WTC11 (cell line): ENCODE results near the gene DAPK1. TPM values are rescaled to one million over a fixed set of nuclear protein-coding genes. Genes with fewer than 3 reads are reported as not detected.

Experiments
- ESRRA ChIP-seq: sonication (generic); formaldehyde crosslinking; IDR thresholded peaks from 2 replicates; pipeline ENCODE4 v1.8.1; 2022; ENCODE audit warnings: mild to moderate bottlenecking, missing genetic modification reagents, borderline replicate concordance
- ETV6 ChIP-seq: sonication (generic); formaldehyde crosslinking; IDR thresholded peaks from 2 replicates; pipeline ENCODE4 v1.8.1; 2022; ENCODE audit warnings: mild to moderate bottlenecking, missing genetic modification reagents
- FOXP1 ChIP-seq: sonication (generic); formaldehyde crosslinking; IDR thresholded peaks from 2 replicates; pipeline ENCODE4 v1.8.0; 2022; ENCODE audit warnings: missing genetic modification reagents, mild to moderate bottlenecking, moderate library complexity, borderline replicate concordance
- GRHL2 ChIP-seq: fragments of 250-450 bp; sonication (Bioruptor Pico); IDR thresholded peaks from 2 replicates; pipeline ENCODE4 v1.8.0; 2022; ENCODE audit warnings: mild to moderate bottlenecking, moderate library complexity; ENCODE audit not compliant: insufficient replicate concordance, severe bottlenecking
- GTF2I ChIP-seq: fragments of 250-450 bp; sonication (Bioruptor Pico); conservative IDR thresholded peaks from 2 replicates; pipeline ENCODE4 v1.4.0; 2021; ENCODE audit warnings: mild to moderate bottlenecking
- HMGA2 ChIP-seq: fragments of 250-450 bp; sonication (Bioruptor Pico); IDR thresholded peaks from 2 replicates; pipeline ENCODE4 v1.4.0; 2021; ENCODE audit warnings: mild to moderate bottlenecking, moderate library complexity
- JAZF1 ChIP-seq: fragments of 250-450 bp; sonication (Bioruptor Pico); IDR thresholded peaks from 2 replicates; pipeline ENCODE4 v1.9.0; 2021; ENCODE audit warnings: moderate library complexity, mild to moderate bottlenecking, inconsistent platforms
- JUN ChIP-seq: sonication (generic); formaldehyde crosslinking; IDR thresholded peaks from 2 replicates; pipeline ENCODE4 v1.8.0; 2023; ENCODE audit warnings: mild to moderate bottlenecking, missing genetic modification reagents
- NFATC4 ChIP-seq: fragments of 250-450 bp; sonication (Bioruptor Pico); IDR thresholded peaks from 2 replicates; pipeline ENCODE4 v1.9.0; 2021; ENCODE audit warnings: mild to moderate bottlenecking
- NFYB ChIP-seq: sonication (generic); formaldehyde crosslinking; conservative IDR thresholded peaks from 2 replicates; pipeline ENCODE4 v1.8.0; 2022; ENCODE audit warnings: low read depth, missing genetic modification reagents
- NR3C1 ChIP-seq: sonication (generic); formaldehyde crosslinking; conservative IDR thresholded peaks from 2 replicates; pipeline ENCODE4 v1.8.1; 2023; ENCODE audit warnings: low read depth, mild to moderate bottlenecking, missing genetic modification reagents
- RORB ChIP-seq: fragments of 250-450 bp; sonication (Bioruptor Pico); IDR thresholded peaks from 2 replicates; pipeline ENCODE4 v1.9.0; 2021; ENCODE audit warnings: mild to moderate bottlenecking
- SMAD3 ChIP-seq: sonication (generic); formaldehyde crosslinking; IDR thresholded peaks from 2 replicates; pipeline ENCODE4 v1.8.0; 2022; ENCODE audit warnings: missing genetic modification reagents, mild to moderate bottlenecking, borderline replicate concordance
- SMAD4 ChIP-seq: sonication (generic); formaldehyde crosslinking; IDR thresholded peaks from 2 replicates; pipeline ENCODE4 v1.8.0; 2022; ENCODE audit warnings: mild to moderate bottlenecking, missing genetic modification reagents
- SP1 ChIP-seq: sonication (generic); formaldehyde crosslinking; conservative IDR thresholded peaks from 2 replicates; pipeline ENCODE4 v1.8.1; 2022; ENCODE audit warnings: missing genetic modification reagents
- TEAD4 ChIP-seq: sonication (generic); formaldehyde crosslinking; IDR thresholded peaks from 2 replicates; pipeline ENCODE4 v1.8.0; 2022; ENCODE audit warnings: mild to moderate bottlenecking, missing genetic modification reagents
- ZBTB21 ChIP-seq: sonication (generic); formaldehyde crosslinking; IDR thresholded peaks from 2 replicates; pipeline ENCODE4 v1.8.1; 2023; ENCODE audit warnings: mild to moderate bottlenecking, missing genetic modification reagents, borderline replicate concordance
- ZNF121 ChIP-seq: sonication (generic); formaldehyde crosslinking; IDR thresholded peaks from 2 replicates; pipeline ENCODE4 v1.8.0; 2023; ENCODE audit warnings: missing genetic modification reagents
- ZNF425 ChIP-seq: fragments of 250-450 bp; sonication (Bioruptor Pico); conservative IDR thresholded peaks from 2 replicates; pipeline ENCODE4 v1.9.0; 2021; ENCODE audit warnings: mild to moderate bottlenecking
- ZNF671 ChIP-seq: fragments of 250-450 bp; sonication (Bioruptor Pico); IDR thresholded peaks from 2 replicates; pipeline ENCODE4 v1.8.0; 2021; ENCODE audit warnings: mild to moderate bottlenecking
- total RNA-seq: library from RNA; stranded (reverse); gene quantifications from 3 replicates; pipeline ENCODE4 v1.2.3, GENCODE V29; 2021
- TF ChIP-seq, protein P1 (sequence below): sonication (generic); formaldehyde crosslinking; IDR thresholded peaks from 2 replicates; pipeline ENCODE4 v1.8.1; 2023; ENCODE audit warnings: mild to moderate bottlenecking, missing genetic modification reagents
- TF ChIP-seq, protein P2 (sequence below): fragments of 200-600 bp; IDR thresholded peaks from 2 replicates; pipeline ENCODE4 v1.8.0; 2022; ENCODE audit warnings: antibody characterized with exemption
- TF ChIP-seq, protein P3 (sequence below): sonication (generic); formaldehyde crosslinking; IDR thresholded peaks from 2 replicates; pipeline ENCODE4 v1.8.1; 2023; ENCODE audit warnings: mild to moderate bottlenecking, missing genetic modification reagents, borderline replicate concordance
- TF ChIP-seq, protein P4 (sequence below): sonication (generic); formaldehyde crosslinking; IDR thresholded peaks from 2 replicates; pipeline ENCODE4 v1.8.1; 2023; ENCODE audit warnings: mild to moderate bottlenecking, moderate library complexity, missing genetic modification reagents
- TF ChIP-seq, protein P5 (sequence below): sonication (generic); formaldehyde crosslinking; IDR thresholded peaks from 2 replicates; pipeline ENCODE4 v1.8.1; 2022; ENCODE audit warnings: mild to moderate bottlenecking, moderate library complexity, missing genetic modification reagents
- TF ChIP-seq, protein P6 (sequence below): fragments of 250-450 bp; sonication (Bioruptor Pico); IDR thresholded peaks from 2 replicates; pipeline ENCODE4 v1.9.0; 2021; ENCODE audit warnings: mild to moderate bottlenecking

Gene DAPK1
- total RNA-seq, 1 experiment from 2014 or later = 129 TPM

GRCh38 chr9:87497604-87498045 is at the start of gene DAPK1 (continued):
- TF ChIP-seq TEAD4 (no peak), ZNF121 (CRISPR knock-in tag) (no peak), RORB (no peak), JAZF1 (CRISPR knock-in tag) (no peak), HMGA2 (CRISPR knock-in tag) (no peak), ZBTB21 (no peak), ESRRA (CRISPR knock-in tag) (peak; percentile 39; the same call in 1 of the 2 replicates), NFYB (CRISPR knock-in tag) (no peak), JUN (0 out of 2 replicates have a peak, but pooled peaks have one; percentile 23), SMAD4 (CRISPR knock-in tag) (no peak), NR3C1 (no peak), SMAD3 (CRISPR knock-in tag) (0 out of 2 replicates have a peak, but pooled peaks have one; percentile 43), ETV6 (peak; percentile 67), NFATC4 (CRISPR knock-in tag) (no peak), GRHL2 (CRISPR knock-in tag) (no peak), ZNF671 (no peak), FOXP1 (CRISPR knock-in tag) (peak; percentile 41; the same call in 1 of the 2 replicates), ZNF425 (CRISPR knock-in tag) (no peak), GTF2I (CRISPR knock-in tag) (no peak), SP1 (CRISPR knock-in tag) (peak; percentile 36; the same call in 1 of the 2 replicates)
- TF ChIP-seq, protein P1, sequence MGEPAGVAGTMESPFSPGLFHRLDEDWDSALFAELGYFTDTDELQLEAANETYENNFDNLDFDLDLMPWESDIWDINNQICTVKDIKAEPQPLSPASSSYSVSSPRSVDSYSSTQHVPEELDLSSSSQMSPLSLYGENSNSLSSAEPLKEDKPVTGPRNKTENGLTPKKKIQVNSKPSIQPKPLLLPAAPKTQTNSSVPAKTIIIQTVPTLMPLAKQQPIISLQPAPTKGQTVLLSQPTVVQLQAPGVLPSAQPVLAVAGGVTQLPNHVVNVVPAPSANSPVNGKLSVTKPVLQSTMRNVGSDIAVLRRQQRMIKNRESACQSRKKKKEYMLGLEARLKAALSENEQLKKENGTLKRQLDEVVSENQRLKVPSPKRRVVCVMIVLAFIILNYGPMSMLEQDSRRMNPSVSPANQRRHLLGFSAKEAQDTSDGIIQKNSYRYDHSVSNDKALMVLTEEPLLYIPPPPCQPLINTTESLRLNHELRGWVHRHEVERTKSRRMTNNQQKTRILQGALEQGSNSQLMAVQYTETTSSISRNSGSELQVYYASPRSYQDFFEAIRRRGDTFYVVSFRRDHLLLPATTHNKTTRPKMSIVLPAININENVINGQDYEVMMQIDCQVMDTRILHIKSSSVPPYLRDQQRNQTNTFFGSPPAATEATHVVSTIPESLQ (CRISPR knock-in tag) = no peak
- TF ChIP-seq, protein P2, sequence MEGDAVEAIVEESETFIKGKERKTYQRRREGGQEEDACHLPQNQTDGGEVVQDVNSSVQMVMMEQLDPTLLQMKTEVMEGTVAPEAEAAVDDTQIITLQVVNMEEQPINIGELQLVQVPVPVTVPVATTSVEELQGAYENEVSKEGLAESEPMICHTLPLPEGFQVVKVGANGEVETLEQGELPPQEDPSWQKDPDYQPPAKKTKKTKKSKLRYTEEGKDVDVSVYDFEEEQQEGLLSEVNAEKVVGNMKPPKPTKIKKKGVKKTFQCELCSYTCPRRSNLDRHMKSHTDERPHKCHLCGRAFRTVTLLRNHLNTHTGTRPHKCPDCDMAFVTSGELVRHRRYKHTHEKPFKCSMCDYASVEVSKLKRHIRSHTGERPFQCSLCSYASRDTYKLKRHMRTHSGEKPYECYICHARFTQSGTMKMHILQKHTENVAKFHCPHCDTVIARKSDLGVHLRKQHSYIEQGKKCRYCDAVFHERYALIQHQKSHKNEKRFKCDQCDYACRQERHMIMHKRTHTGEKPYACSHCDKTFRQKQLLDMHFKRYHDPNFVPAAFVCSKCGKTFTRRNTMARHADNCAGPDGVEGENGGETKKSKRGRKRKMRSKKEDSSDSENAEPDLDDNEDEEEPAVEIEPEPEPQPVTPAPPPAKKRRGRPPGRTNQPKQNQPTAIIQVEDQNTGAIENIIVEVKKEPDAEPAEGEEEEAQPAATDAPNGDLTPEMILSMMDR = no peak
- TF ChIP-seq, protein P3, sequence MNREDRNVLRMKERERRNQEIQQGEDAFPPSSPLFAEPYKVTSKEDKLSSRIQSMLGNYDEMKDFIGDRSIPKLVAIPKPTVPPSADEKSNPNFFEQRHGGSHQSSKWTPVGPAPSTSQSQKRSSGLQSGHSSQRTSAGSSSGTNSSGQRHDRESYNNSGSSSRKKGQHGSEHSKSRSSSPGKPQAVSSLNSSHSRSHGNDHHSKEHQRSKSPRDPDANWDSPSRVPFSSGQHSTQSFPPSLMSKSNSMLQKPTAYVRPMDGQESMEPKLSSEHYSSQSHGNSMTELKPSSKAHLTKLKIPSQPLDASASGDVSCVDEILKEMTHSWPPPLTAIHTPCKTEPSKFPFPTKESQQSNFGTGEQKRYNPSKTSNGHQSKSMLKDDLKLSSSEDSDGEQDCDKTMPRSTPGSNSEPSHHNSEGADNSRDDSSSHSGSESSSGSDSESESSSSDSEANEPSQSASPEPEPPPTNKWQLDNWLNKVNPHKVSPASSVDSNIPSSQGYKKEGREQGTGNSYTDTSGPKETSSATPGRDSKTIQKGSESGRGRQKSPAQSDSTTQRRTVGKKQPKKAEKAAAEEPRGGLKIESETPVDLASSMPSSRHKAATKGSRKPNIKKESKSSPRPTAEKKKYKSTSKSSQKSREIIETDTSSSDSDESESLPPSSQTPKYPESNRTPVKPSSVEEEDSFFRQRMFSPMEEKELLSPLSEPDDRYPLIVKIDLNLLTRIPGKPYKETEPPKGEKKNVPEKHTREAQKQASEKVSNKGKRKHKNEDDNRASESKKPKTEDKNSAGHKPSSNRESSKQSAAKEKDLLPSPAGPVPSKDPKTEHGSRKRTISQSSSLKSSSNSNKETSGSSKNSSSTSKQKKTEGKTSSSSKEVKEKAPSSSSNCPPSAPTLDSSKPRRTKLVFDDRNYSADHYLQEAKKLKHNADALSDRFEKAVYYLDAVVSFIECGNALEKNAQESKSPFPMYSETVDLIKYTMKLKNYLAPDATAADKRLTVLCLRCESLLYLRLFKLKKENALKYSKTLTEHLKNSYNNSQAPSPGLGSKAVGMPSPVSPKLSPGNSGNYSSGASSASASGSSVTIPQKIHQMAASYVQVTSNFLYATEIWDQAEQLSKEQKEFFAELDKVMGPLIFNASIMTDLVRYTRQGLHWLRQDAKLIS (CRISPR knock-in tag) = no peak; the same call in 1 of the 2 replicates
- TF ChIP-seq, protein P4, sequence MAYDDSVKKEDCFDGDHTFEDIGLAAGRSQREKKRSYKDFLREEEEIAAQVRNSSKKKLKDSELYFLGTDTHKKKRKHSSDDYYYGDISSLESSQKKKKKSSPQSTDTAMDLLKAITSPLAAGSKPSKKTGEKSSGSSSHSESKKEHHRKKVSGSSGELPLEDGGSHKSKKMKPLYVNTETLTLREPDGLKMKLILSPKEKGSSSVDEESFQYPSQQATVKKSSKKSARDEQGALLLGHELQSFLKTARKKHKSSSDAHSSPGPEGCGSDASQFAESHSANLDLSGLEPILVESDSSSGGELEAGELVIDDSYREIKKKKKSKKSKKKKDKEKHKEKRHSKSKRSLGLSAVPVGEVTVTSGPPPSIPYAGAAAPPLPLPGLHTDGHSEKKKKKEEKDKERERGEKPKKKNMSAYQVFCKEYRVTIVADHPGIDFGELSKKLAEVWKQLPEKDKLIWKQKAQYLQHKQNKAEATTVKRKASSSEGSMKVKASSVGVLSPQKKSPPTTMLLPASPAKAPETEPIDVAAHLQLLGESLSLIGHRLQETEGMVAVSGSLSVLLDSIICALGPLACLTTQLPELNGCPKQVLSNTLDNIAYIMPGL = peak; percentile 88
- TF ChIP-seq, protein P5, sequence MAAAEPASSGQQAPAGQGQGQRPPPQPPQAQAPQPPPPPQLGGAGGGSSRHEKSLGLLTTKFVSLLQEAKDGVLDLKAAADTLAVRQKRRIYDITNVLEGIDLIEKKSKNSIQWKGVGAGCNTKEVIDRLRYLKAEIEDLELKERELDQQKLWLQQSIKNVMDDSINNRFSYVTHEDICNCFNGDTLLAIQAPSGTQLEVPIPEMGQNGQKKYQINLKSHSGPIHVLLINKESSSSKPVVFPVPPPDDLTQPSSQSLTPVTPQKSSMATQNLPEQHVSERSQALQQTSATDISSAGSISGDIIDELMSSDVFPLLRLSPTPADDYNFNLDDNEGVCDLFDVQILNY (CRISPR knock-in tag) = peak; percentile 83; the same call in 1 of the 2 replicates
- TF ChIP-seq, protein P6, sequence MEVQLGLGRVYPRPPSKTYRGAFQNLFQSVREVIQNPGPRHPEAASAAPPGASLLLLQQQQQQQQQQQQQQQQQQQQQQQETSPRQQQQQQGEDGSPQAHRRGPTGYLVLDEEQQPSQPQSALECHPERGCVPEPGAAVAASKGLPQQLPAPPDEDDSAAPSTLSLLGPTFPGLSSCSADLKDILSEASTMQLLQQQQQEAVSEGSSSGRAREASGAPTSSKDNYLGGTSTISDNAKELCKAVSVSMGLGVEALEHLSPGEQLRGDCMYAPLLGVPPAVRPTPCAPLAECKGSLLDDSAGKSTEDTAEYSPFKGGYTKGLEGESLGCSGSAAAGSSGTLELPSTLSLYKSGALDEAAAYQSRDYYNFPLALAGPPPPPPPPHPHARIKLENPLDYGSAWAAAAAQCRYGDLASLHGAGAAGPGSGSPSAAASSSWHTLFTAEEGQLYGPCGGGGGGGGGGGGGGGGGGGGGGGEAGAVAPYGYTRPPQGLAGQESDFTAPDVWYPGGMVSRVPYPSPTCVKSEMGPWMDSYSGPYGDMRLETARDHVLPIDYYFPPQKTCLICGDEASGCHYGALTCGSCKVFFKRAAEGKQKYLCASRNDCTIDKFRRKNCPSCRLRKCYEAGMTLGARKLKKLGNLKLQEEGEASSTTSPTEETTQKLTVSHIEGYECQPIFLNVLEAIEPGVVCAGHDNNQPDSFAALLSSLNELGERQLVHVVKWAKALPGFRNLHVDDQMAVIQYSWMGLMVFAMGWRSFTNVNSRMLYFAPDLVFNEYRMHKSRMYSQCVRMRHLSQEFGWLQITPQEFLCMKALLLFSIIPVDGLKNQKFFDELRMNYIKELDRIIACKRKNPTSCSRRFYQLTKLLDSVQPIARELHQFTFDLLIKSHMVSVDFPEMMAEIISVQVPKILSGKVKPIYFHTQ (CRISPR knock-in tag) = no peak
